NCI-H2227 treated with DMSO at 0.1 percent for 48 hours (cell line): ENCODE data around the gene ZPBP2.
"Not testable (repeated sequence)": the region's sequence is repeated elsewhere in the genome, so short reads cannot be mapped to it uniquely, and the experiment has no call there.

Experiments used
- DNase-seq: peaks from one replicate; lab custom pipeline; 2025; lab: John Stamatoyannopoulos, UW

Gene ZPBP2

GRCh38 chr17:39855911-39856649 lies 11.9 kb upstream of the ZPBP2 start:
- DNase-seq, result not testable (repeated sequence)

- DNase-seq, result no peak
These were observed 6.8 kb upstream of the ZPBP2 start for GRCh38 chr17:39861235-39861634.

DNA sequence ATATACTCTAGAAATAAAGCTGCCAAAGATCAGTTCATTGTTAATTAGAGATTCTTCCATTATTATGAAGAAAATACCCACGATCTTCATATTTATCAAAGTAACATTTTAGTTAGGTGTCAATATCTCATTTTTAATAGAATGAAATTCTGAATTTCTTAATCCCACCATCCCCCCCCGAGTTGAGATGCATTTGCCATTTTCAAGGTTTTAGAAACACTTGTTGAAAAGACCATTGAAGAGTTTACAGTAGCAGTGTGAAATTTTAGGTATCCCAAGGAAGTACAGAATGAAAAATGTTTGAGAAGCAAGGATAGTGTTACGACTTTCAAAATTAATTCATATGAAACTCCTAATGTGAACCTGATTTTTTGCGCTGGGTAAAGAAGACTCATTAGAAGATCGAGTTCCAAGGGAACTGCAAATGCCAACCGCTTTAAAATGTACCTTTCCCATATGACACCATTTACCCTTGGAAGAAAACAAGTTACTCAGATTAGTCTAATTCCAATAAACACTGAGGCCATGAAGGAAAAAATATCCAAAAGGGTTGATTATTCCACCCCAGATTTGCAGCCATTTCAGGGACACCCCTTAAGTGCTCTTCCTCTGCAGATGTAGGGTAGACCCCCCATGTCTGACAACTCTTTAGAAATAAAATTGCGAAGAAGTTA lies 4.6 kb upstream of the ZPBP2 start:
- DNase-seq, result no peak

DNA sequence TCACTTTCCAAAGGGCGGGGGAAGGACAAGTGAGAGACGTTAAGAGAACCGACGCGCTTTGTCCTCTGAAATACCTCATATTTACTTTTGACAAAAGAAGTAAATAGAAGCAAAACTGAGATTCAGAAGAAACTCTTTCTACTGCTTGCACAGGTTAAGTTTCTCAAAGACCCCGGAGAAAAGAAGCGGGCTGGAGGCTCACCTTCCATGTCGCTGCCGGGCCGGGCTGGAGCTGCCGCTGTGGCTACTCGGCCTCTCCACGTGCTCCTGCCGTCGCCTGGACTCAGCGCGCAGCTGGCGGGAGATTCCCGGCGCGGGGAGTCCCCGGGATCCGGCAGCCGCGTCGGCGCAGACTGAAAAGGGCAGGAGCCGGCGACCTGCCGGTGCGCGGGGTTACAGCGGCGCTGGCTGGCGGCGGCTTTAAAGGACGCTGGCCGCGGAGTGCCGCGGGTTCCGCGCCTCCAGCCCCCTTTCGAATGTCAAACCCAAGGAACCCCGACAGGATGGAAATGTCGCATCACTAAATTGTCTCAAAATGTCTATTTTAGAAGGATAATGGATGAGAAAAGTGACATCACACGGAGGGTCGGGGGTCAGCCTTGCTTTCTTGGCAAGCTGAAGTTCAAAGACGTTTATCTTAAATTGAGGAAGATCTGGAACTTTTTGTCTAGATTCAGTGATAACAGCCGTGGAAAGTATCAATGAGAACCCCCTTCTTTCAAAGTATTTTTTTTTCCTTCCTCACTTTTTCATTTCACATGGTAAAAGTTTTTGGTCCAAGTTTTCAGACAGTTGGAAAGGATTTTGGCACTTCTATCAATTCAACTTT lies 3.9 kb upstream of the ZPBP2 start, which contains the start of gene IKZF3:
IKZF3 (minus strand) TSS at position 395 of the 829 bp plus-strand sequence; CDS start at position 209, 186 bp downstream.
- DNase-seq, result no peak

DNA sequence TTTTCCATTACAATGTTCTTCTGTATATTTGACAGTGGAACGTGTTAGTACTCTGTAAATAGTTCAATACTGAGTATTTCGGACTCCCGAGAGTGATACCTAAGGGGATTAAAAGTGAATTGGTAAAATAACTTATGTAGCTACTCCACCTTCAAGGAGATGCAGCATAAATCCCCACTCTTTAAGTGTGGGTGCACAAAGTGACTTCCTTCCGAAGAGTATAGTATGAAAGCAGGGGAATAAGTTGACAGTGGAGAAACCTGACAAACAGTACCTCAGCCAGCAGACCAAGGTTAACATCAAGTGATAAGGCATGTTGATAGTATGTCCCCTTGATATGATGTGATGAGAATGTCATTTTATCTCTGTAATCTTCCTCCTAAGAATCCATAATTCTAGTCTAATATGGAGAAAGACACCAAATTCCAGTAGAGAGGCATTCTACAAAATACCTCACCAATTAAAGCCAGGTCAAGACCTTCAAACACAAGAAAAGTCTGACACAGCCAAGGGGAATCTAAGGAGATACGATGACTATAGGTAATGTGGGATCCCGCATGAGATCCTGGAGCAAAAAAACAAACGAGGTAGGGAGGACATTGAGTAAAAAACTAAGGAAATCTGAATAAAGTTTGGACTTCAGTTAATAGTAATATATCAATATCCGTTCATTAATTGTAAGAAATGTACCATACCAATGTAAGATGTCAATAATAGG lies 1.8 kb upstream of the ZPBP2 start:
- no peak for DNase-seq

- DNase-seq, result no peak
These were observed 720 bp upstream of the ZPBP2 start for GRCh38 chr17:39867084-39867879.

GRCh38 chr17:39868554-39868942 lies 546 bp downstream of the ZPBP2 start:
- no peak for DNase-seq

GRCh38 chr17:39870776-39871175 lies 2.8 kb downstream of the ZPBP2 start:
- DNase-seq, result no peak

DNA sequence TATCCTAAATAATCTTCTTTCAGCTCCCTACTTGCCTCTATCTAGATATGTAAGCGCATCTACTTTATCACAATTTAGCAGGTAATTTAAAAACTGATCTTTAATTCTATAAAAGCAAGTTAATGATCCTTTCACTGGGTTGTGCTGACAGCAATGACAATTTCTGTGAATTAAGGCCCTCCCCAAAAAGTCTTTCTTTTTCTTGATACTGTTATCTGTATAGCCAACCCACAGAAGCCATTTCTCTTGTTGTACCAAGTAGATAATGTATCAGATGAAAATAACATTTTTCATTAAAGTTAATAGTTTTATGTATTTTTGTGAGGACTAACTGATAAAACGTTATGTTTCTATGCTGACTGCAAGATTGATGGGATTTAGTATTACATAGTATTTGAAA lies 3.8 kb downstream of the ZPBP2 start:
- no peak for DNase-seq

- peak; percentile 14 for DNase-seq
These were observed 4.7 kb downstream of the ZPBP2 start for GRCh38 chr17:39872751-39873150.

- DNase-seq, result not testable (repeated sequence)
These were observed 18.1 kb downstream of the ZPBP2 start for GRCh38 chr17:39886102-39886501.

DNA sequence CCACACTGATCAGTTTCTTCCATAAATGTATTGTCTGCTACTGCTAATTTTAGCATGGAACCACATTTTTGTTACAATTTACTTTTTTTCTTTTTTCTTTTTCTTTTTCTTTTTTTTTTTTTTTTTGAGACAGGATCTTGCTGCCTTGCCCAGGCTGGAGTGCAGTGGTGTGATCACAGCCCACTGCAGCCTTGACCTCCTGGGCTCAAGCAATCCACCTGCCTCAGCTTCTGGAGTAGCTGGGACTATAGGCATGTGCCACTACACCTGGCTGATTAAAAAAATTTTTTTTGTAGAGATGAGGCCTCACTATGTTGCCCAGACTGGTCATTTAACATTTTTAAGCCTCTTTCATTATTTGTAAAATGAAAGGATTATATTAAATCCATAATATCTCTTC lies 19.1 kb downstream of the ZPBP2 start:
- DNase-seq, result no peak

DNA sequence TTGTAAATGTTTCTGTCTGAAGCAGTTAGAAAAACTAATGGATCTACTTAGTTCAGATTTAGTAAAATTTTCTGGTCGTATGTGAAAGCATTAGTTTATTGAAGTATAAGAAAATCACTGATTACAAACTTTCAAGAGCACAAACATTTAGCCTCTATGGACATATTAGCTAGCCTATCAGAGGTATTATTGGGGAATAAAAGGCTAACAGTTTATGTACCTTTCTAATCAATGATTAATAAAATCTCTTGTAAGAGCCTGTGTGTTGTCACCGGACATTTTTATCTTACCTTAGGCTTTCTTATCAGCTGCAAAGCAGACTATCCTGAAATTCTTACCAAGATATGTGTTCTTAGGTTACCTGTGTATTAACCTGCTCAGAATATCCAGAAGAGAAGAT lies 21.2 kb downstream of the ZPBP2 start:
- DNase-seq, result no peak

GRCh38 chr17:39894681-39895376 lies 26.8 kb downstream of the ZPBP2 start:
- no peak for DNase-seq

- no peak for DNase-seq
These were observed 30.1 kb downstream of the ZPBP2 start for GRCh38 chr17:39898088-39898487.

DNA sequence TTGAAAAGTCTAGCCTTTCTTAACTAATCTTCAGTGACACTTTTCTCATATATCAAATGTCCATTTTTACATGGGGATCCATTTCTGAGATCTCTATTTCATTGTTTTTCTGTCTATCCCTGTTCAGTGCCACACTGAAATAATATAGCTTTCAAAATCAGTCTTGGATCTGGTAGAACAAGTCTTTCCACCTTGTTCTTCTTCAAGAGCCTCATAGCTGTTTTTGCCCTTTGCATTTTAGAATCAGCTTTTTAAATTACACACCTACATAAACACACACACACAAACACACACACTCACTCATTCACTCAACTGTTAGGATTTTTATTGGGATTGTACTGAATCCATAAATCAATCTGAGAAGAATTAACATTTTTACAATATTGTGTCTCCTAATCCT lies 31.2 kb downstream of the ZPBP2 start:
- no peak for DNase-seq

- not testable (repeated sequence) for DNase-seq
These were observed 34.0 kb downstream of the ZPBP2 start for GRCh38 chr17:39902027-39902426.

GRCh38 chr17:39903158-39903884 lies 35.3 kb downstream of the ZPBP2 start:
- DNase-seq, result no peak

- no peak for DNase-seq
These were observed 36.9 kb downstream of the ZPBP2 start for GRCh38 chr17:39904990-39905288.

DNA sequence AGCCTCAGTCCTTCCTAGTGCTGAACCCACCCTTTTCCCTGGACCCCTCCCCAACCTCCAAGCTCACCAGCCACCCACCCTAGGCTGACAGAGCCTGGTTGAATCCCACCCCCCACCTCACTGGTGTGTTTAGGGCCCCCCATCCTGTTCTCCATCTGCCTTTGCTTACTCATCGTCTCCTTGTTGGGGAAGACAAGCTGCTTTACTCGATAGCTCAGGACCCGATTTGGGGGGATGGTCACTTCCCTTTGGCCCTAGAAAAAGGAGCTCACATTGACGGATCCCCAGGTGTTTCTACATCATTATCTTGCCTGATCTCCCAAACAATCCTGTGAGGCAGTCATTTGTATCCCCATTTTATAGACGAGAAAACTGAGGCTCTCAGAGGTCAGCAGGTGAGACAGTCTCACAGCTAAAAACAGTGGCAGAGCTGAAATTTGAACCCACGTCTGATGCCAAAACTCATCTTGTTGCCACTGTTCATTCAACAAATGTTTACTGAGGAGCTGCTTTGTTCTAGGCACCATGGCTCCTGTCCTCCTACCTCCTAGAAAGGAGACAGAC lies 40.9 kb downstream of the ZPBP2 start:
- DNase-seq, result no peak
